GM12872 (cell line): ENCODE results near the gene MYRFL.

Experiments used
- CTCF ChIP-seq: IDR thresholded peaks from 3 replicates; pipeline ENCODE4 v1.5.1; 2011; ENCODE audit warnings: low read depth, mild to moderate bottlenecking, low read length, moderate library complexity; ENCODE audit not compliant: insufficient read depth

MYRFL gene

GRCh38 chr12:69901221-69901905, 76.3 kb downstream of the MYRFL start:
- TF ChIP-seq CTCF: no peak

- TF ChIP-seq CTCF: no peak
Observed at GRCh38 chr12:69903548-69903947, 78.5 kb downstream of the MYRFL start.

GRCh38 chr12:69904777-69905176, 79.8 kb downstream of the MYRFL start:
- no peak for TF ChIP-seq CTCF

GRCh38 chr12:69905801-69906200, 80.8 kb downstream of the MYRFL start:
- TF ChIP-seq CTCF: no peak

- no peak for TF ChIP-seq CTCF
Observed at GRCh38 chr12:69906411-69907216, 81.6 kb downstream of the MYRFL start.

GRCh38 chr12:69908203-69908602, 83.2 kb downstream of the MYRFL start:
- TF ChIP-seq CTCF: no peak

GRCh38 chr12:69910694-69911093, 85.7 kb downstream of the MYRFL start:
- no peak for TF ChIP-seq CTCF
